ENCODE results near the gene LPP.

GRCh38 chr3:188106887-188107830 is 46.8 kb upstream of the LPP start:
- TF ChIP-seq POLR2A (IDR thresholded peaks at IDR 0.05; ENCODE audit: low read length) (no peak), GATA1 (IDR thresholded peaks at IDR 0.05; ENCODE audit: low read depth, low read length) (no peak)
